ENCODE results near the gene C2CD2. TPM values are rescaled to one million over a fixed set of nuclear protein-coding genes. Genes with fewer than 3 reads are reported as not detected.

The C2CD2 gene
- total and polyA plus RNA-seq, 2 of the 8 experiments (the other 6 are each of a cell fraction or from before 2014, with no cell fraction given) = 10.4 to 13.0 TPM

DNA sequence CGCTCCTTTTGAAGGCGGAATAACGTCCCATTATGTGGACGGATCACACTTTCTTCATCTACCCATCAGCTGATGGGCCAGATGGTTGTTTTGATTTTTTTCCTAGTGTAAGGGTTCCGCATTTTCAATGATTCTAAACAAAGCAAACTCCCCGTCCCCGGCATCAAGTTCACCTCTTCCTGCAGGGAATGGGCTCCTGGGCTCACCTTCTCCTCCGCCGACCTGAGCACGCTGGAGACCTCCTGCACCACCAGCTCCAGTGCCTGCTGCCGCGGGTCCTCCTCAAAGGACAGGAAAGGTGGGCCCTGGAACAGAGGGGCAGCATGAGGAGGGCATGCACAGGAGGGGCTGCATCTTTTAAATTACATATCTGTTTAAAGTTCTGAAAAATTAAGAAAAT, 11.9 kb downstream of the C2CD2 start:
- H3K23ac ChIP-seq (ENCODE audit: insufficient read length) = no peak overlapping the region
- H3K27me3 ChIP-seq (replicated peaks in 1 of 4; ENCODE audit: control insufficient read depth in 3 of 4, extremely low read depth in 1 of 4, insufficient read depth in 3 of 4, low read length in 3 of 4) = no peaks in the 10 kb centered on the region
- ChIA-PET POLR2A (ENCODE audit: partially characterized antibody) (no interaction called here), CTCF (ENCODE audit: partially characterized antibody) (interaction anchor here (0.9 kb wide), 1 partner anchor 77 kb away, joined by 3 read pairs; no protein-coding TSS in a partner anchor)
- H3K79me1 ChIP-seq (ENCODE audit: low read depth, low read length) = no peaks in the 10 kb centered on the region
- no peak overlapping the region for H4K91ac ChIP-seq (replicated peaks; ENCODE audit: insufficient read length, low read length)
- H2BK5ac ChIP-seq (ENCODE audit: low read depth, low read length) = no peak overlapping the region
- peaks cover 0 to 6% (median 0%) of the 10 kb centered on the region in 4 experiments; a peak in 2 of 7 replicates for H3K4me1 ChIP-seq (replicated peaks in 1 of 4; ENCODE audit: control insufficient read depth in 3 of 4, insufficient read depth in 4 of 4, low read length in 3 of 4)
- H4K8ac ChIP-seq (ENCODE audit: extremely low read depth, insufficient read depth, low read length) = no peak overlapping the region
- H3K79me2 ChIP-seq (ENCODE audit: control insufficient read depth in 1 of 2, insufficient read depth in 2 of 2, low read length in 2 of 2) = peaks cover 0 to 9% of the 10 kb centered on the region in 2 experiments; a peak in 1 of 4 replicates
- FAIRE-seq (no peak), DNase-seq (ENCODE audit: low read depth in 1 of 2, low spot score in 2 of 2) (no peak)
- H2BK15ac ChIP-seq (ENCODE audit: low read length) = no peak overlapping the region
- H2AFZ ChIP-seq (ENCODE audit: low read length) = no peak overlapping the region
- H3K9me3 ChIP-seq (ENCODE audit: insufficient read depth in 2 of 2, low read depth in 1 of 2, low read length in 1 of 2) = no peaks in the 10 kb centered on the region
- no peak overlapping the region for H3K27ac ChIP-seq (ENCODE audit: low read depth, low read length)
- H2AK5ac ChIP-seq (ENCODE audit: low read depth, low read length) = no peak overlapping the region
- no peak overlapping the region for H3K9ac ChIP-seq (replicated peaks in 1 of 4; ENCODE audit: extremely low read depth in 1 of 4, low read depth in 3 of 4, low read length in 3 of 4)
- no peak overlapping the region for H2BK120ac ChIP-seq (replicated peaks; ENCODE audit: low read depth, low read length)
- TF ChIP-seq NRF1 (IDR thresholded peaks at IDR 0.05; ENCODE audit: low read depth, low read length) = no peak
- TF ChIP-seq HDAC6 (IDR thresholded peaks at IDR 0.05; ENCODE audit: low read depth, low read length) = no peak
- no peak for TF ChIP-seq POU5F1 (IDR thresholded peaks at IDR 0.05; ENCODE audit: low read depth, low read length)
- TF ChIP-seq BRCA1 (IDR thresholded peaks at IDR 0.05; ENCODE audit: low read depth, low read length) = no peak
- no peak for TF ChIP-seq TBP (IDR thresholded peaks at IDR 0.05; ENCODE audit: low read depth, low read length)
- TF ChIP-seq ZNF274 (IDR thresholded peaks at IDR 0.05; ENCODE audit: borderline replicate concordance, extremely low read depth, low read length) = no peak
- TF ChIP-seq NANOG (IDR thresholded peaks at IDR 0.05; ENCODE audit: insufficient read depth, low read depth, low read length, poor library complexity, severe bottlenecking) = no peak
- TF ChIP-seq KDM4A (IDR thresholded peaks at IDR 0.05; ENCODE audit: low read depth, low read length, severe bottlenecking) = no peak
- no peak for TF ChIP-seq POLR2AphosphoS5 (IDR thresholded peaks at IDR 0.05; ENCODE audit: low read depth, low read length)
- TF ChIP-seq POLR2A (IDR thresholded peaks at IDR 0.05; ENCODE audit: control extremely low read depth in 1 of 2, low read depth in 2 of 2, low read length in 2 of 2) = no peak
- TF ChIP-seq RNF2 (IDR thresholded peaks at IDR 0.05; ENCODE audit: borderline replicate concordance, low read depth, low read length, missing control alignments, poor library complexity, severe bottlenecking) = no peak
- no peak for TF ChIP-seq SIRT6 (IDR thresholded peaks at IDR 0.05; ENCODE audit: low read length)
- TF ChIP-seq PHF8 (conservative IDR thresholded peaks at IDR 0.05; ENCODE audit: low read depth, low read length) = no peak
- TF ChIP-seq CBX5 (IDR thresholded peaks at IDR 0.05; ENCODE audit: low read depth, low read length) = no peak
- WGBS, 2 experiments (ENCODE audit: extremely low coverage in 1 of 2, insufficient coverage in 1 of 2, insufficient read length in 1 of 2, insufficient replicate concordance in 2 of 2, low coverage in 1 of 2, low lambda C conversion rate in 2 of 2, missing lambda C conversion rate in 1 of 2) = 92% methylated on average over 12 of the region's 12 CpGs; no CpG with 5 or more reads in 1 of the 2 experiments
- no peaks in the 10 kb centered on the region for H3K23me2 ChIP-seq (ENCODE audit: low read depth, low read length)
- no peaks in the 10 kb centered on the region for H4K20me1 ChIP-seq (replicated peaks in 1 of 2; ENCODE audit: control insufficient read depth in 1 of 2, insufficient read depth in 2 of 2, low read length in 2 of 2)
- H3K56ac ChIP-seq (replicated peaks; ENCODE audit: insufficient read length, low read depth, low read length) = no peak overlapping the region
- H3K4me2 ChIP-seq (ENCODE audit: insufficient read depth in 1 of 2, low read depth in 2 of 2, low read length in 2 of 2) = no peak overlapping the region
- no peak overlapping the region for H4K5ac ChIP-seq (ENCODE audit: insufficient read length, low read depth, low read length)
- no peak overlapping the region for H3K18ac ChIP-seq (ENCODE audit: extremely low read depth, low read length)
- H3K4ac ChIP-seq (replicated peaks; ENCODE audit: insufficient read length, low read depth, low read length) = no peak overlapping the region
- H3K14ac ChIP-seq (ENCODE audit: insufficient read length) = no peak overlapping the region
- no peak overlapping the region for H3K4me3 ChIP-seq (ENCODE audit: extremely low read depth in 1 of 4, insufficient read depth in 2 of 4, low read depth in 3 of 4, low read length in 4 of 4)
- no peak overlapping the region for H2BK20ac ChIP-seq (ENCODE audit: low read length)
- H3K36me3 ChIP-seq (ENCODE audit: control insufficient read depth in 2 of 4, insufficient read depth in 4 of 4, low read length in 3 of 4) = no peaks in the 10 kb centered on the region
- H2BK12ac ChIP-seq (ENCODE audit: low read depth, low read length) = no peak overlapping the region
